ENCODE data around the gene RAD50. TPM values are rescaled to one million over a fixed set of nuclear protein-coding genes. Genes with fewer than 3 reads are reported as not detected.
"Not testable (repeated sequence)": the region's sequence is repeated elsewhere in the genome, so short reads cannot be mapped to it uniquely, and the experiment has no call there.

The RAD50 gene
- total and polyA plus RNA-seq, 5 experiments from 2014 or later: 12.0 to 36.1 (median 30.2) TPM

DNA sequence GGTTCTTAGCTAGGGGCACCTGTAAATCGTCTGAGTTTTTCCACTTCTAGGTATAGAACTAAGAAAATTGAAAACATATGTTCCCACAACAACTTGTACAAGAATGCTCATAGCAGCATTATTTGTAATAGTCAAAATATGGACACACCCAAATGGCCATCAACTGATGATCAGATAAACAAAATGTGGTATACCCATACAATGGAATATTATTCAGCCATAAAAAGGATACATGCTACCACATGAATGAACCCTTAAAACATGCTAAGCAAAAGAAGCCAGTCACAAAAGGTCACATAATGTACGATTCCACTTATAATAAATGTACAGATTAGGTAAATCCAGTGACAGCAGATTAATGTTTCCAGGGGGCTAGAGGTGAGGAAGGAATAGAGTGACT is 55.2 kb downstream of the RAD50 start:
- peaks cover 0 to 4% (median 0%) of the 10 kb centered on the region in 9 donors for H3K9me3 Mint-ChIP-seq
- ATAC-seq (no peak), DNase-seq (no peak)
- no peak overlapping the region for H3K27ac Mint-ChIP-seq
- POLR2A ChIA-PET: no interaction called here
- peaks cover 13 to 85% (median 39%) of the 10 kb centered on the region in 3 donors for H3K36me3 Mint-ChIP-seq
- no peaks in the 10 kb centered on the region for H3K4me1 Mint-ChIP-seq
- no peak overlapping the region for H3K4me3 Mint-ChIP-seq
- H3K27me3 Mint-ChIP-seq: no peaks in the 10 kb centered on the region

DNA sequence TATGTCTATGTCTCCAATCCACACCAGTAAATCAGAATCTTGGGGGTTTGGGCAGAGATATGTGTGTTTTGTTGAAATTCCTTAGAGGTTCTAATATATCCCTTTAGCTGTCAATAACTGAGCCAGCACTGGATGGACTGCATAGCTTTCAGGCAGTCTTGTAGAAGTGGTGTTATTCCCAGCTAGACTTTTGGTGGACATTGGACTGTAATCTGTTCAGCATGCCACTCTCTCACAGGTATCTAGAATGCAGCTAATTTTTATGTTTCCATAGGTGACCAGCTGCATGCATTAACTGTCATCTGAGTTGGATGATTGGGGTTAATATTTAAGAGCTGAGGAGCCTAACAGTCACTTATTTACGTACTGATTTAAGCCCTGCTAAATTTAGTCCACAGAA is 56.1 kb downstream of the RAD50 start:
- Mint-ChIP-seq H3K4me1 (no peaks in the 10 kb centered on the region), H3K27me3 (no peaks in the 10 kb centered on the region), H3K27ac (no peak overlapping the region), H3K36me3 (peaks cover 13 to 87% (median 44%) of the 10 kb centered on the region in 3 donors), H3K4me3 (no peak overlapping the region), H3K9me3 (peaks cover 0 to 4% (median 0%) of the 10 kb centered on the region in 9 donors)
- POLR2A ChIA-PET: no interaction called here
- DNase-seq (no peak), ATAC-seq (no peak)

DNA sequence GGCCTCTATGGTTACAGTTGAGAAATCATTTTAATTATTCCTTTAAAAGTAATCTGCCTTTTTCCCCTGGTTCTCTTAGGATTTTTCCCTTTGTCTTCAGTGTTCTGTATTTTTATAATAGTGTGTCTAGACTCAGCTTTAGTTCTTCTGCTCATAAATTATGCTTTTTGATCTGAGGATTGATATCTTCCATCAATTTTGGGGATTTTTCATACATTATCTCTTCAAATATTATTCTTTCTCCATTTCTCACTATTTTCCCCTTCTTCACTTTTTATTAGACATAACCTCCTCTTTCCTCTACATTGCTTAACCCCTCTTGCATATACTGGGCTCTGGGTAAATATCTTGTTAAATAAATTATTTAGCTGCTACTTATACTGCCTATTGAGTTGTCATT is 64.9 kb downstream of the RAD50 start:
- DNase-seq (no peak), ATAC-seq (no peak)
- H3K36me3 Mint-ChIP-seq: peaks cover 9 to 74% (median 42%) of the 10 kb centered on the region in 3 donors
- POLR2A ChIA-PET: no interaction called here
- no peak overlapping the region for H3K4me3 Mint-ChIP-seq
- no peaks in the 10 kb centered on the region for H3K9me3 Mint-ChIP-seq
- H3K4me1 Mint-ChIP-seq: no peaks in the 10 kb centered on the region
- no peak overlapping the region for H3K27ac Mint-ChIP-seq
- H3K27me3 Mint-ChIP-seq: no peaks in the 10 kb centered on the region

GRCh38 chr5:132622608-132623007 is 65.8 kb downstream of the RAD50 start:
- H3K27me3 Mint-ChIP-seq: no peaks in the 10 kb centered on the region
- POLR2A ChIA-PET: no interaction called here
- no peaks in the 10 kb centered on the region for H3K4me1 Mint-ChIP-seq
- H3K27ac Mint-ChIP-seq: peak overlapping the region in 1 of 10 donors; percentile 40
- ATAC-seq (no peak), DNase-seq (no peak)
- peaks cover 9 to 71% (median 37%) of the 10 kb centered on the region in 3 donors for H3K36me3 Mint-ChIP-seq
- no peak overlapping the region for H3K4me3 Mint-ChIP-seq
- no peaks in the 10 kb centered on the region for H3K9me3 Mint-ChIP-seq

- no peak overlapping the region for H3K4me3 Mint-ChIP-seq
- POLR2A ChIA-PET: no interaction called here
- peaks cover 4 to 68% (median 20%) of the 10 kb centered on the region in 3 donors for H3K36me3 Mint-ChIP-seq
- ATAC-seq (no peak), DNase-seq (no peak)
- no peaks in the 10 kb centered on the region for H3K9me3 Mint-ChIP-seq
- H3K27ac Mint-ChIP-seq: no peak overlapping the region
- H3K27me3 Mint-ChIP-seq: no peaks in the 10 kb centered on the region
- H3K4me1 Mint-ChIP-seq: peaks cover 0 to 5% (median 4%) of the 10 kb centered on the region in 4 donors
Observed at GRCh38 chr5:132627470-132627869, 70.7 kb downstream of the RAD50 start.

DNA sequence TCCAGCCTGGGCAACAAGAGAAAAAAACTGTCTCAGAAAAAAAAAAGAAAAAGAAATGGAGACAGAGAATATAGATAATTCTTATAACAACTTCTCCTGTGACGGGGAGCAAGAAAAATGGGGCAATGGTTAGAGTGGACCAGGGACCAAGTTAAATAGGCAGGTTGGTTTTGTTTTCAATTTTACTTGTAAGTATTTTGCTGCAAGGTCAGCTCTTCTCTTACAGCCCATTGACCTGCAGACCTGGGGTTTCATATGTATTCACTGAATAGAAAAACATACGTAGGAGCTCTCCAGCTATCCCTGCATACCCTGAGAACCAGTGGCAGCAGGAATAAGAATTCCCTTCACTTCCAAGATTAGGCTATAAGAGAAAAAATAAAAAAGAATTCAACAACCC is 72.0 kb downstream of the RAD50 start:
- POLR2A ChIA-PET: no interaction called here
- no peak overlapping the region for H3K4me3 Mint-ChIP-seq
- ATAC-seq (no peak), DNase-seq (no peak)
- no peaks in the 10 kb centered on the region for H3K27me3 Mint-ChIP-seq
- H3K4me1 Mint-ChIP-seq: peaks cover 0 to 5% (median 4%) of the 10 kb centered on the region in 4 donors
- no peaks in the 10 kb centered on the region for H3K9me3 Mint-ChIP-seq
- H3K27ac Mint-ChIP-seq: peak overlapping the region in 1 of 10 donors; percentile 30
- H3K36me3 Mint-ChIP-seq: peaks cover 4 to 62% (median 14%) of the 10 kb centered on the region in 3 donors

DNA sequence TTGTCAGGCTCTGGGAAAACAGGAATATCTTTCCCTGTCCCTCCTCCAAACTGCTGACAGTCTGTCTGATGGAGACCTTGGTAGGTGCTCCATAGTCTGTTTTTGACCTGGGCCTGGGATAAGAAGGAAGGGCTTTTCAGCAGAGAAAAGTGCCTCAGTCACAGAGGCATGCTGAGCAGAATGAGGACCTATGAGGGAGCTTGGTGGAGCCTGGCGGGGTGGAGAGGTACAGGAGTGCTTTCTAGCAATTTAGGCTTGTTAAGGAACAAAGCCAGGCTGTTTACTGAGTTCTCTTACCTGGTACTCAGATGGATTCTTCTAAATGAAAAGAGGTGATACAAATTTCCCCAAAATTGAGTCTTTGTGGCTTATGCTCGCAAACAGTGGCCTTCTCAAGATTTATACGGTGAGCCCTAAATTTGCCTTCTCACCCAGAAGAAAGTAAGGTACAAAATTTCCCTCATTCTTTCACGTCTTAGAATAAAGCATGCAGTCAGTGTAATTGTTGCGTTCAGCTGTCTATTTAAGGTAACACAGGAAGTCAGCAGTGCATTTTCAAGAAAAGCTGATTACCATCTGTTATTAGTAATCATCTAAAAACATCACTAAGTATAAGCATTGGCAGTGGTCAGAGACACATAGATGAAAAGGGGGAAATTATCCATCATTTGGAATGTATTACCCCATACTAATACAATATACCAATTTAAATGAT is 72.6 kb downstream of the RAD50 start:
- ATAC-seq: no peak
- Mint-ChIP-seq H3K9me3 (no peaks in the 10 kb centered on the region), H3K4me3 (no peak overlapping the region), H3K27ac (peak overlapping the region in 2 of 10 donors; percentile 18 to 30), H3K27me3 (no peaks in the 10 kb centered on the region), H3K4me1 (peaks cover 0 to 5% (median 4%) of the 10 kb centered on the region in 4 donors), H3K36me3 (peaks cover 4 to 64% (median 10%) of the 10 kb centered on the region in 3 donors)
- DNase-seq: no peak
- POLR2A ChIA-PET: no interaction called here

GRCh38 chr5:132633587-132633986 is 76.8 kb downstream of the RAD50 start:
- H3K4me3 Mint-ChIP-seq, H3K27me3 Mint-ChIP-seq, H3K4me1 Mint-ChIP-seq, ATAC-seq, H3K9me3 Mint-ChIP-seq, H3K27ac Mint-ChIP-seq, DNase-seq, POLR2A ChIA-PET: not testable (repeated sequence)
- peaks cover 0 to 74% (median 15%) of the 10 kb centered on the region in 3 donors for H3K36me3 Mint-ChIP-seq

- peaks cover 0 to 81% (median 14%) of the 10 kb centered on the region in 3 donors for H3K36me3 Mint-ChIP-seq
- ATAC-seq (no peak), DNase-seq (no peak)
- H3K27ac Mint-ChIP-seq: no peak overlapping the region
- no peaks in the 10 kb centered on the region for H3K27me3 Mint-ChIP-seq
- no peak overlapping the region for H3K4me3 Mint-ChIP-seq
- no peaks in the 10 kb centered on the region for H3K9me3 Mint-ChIP-seq
- peaks cover 0 to 6% (median 2%) of the 10 kb centered on the region in 4 donors for H3K4me1 Mint-ChIP-seq
- POLR2A ChIA-PET: no interaction called here
Observed at GRCh38 chr5:132635873-132636272, 79.1 kb downstream of the RAD50 start.

- DNase-seq (no peak), ATAC-seq (no peak)
- Mint-ChIP-seq H3K4me3 (no peak overlapping the region), H3K27me3 (no peaks in the 10 kb centered on the region), H3K27ac (no peak overlapping the region), H3K36me3 (peaks cover 0 to 80% (median 19%) of the 10 kb centered on the region in 3 donors), H3K4me1 (peaks cover 0 to 5% (median under 1%) of the 10 kb centered on the region in 4 donors), H3K9me3 (no peaks in the 10 kb centered on the region)
- POLR2A ChIA-PET: no interaction called here
Observed at GRCh38 chr5:132637241-132637640, 80.5 kb downstream of the RAD50 start.

GRCh38 chr5:132639706-132640130 is 82.9 kb downstream of the RAD50 start:
- H3K36me3 Mint-ChIP-seq: peaks cover 0 to 73% (median 25%) of the 10 kb centered on the region in 3 donors
- peaks cover 0 to 5% (median under 1%) of the 10 kb centered on the region in 4 donors for H3K4me1 Mint-ChIP-seq
- POLR2A ChIA-PET: no interaction called here
- H3K4me3 Mint-ChIP-seq: no peak overlapping the region
- H3K27ac Mint-ChIP-seq: no peak overlapping the region
- no peaks in the 10 kb centered on the region for H3K9me3 Mint-ChIP-seq
- no peaks in the 10 kb centered on the region for H3K27me3 Mint-ChIP-seq
- ATAC-seq: no peak
- no peak for DNase-seq

- H3K27me3 Mint-ChIP-seq: no peaks in the 10 kb centered on the region
- peaks cover 0 to 67% (median 28%) of the 10 kb centered on the region in 3 donors for H3K36me3 Mint-ChIP-seq
- H3K27ac Mint-ChIP-seq: no peak overlapping the region
- ATAC-seq (no peak), DNase-seq (no peak)
- POLR2A ChIA-PET: no interaction called here
- H3K9me3 Mint-ChIP-seq: no peaks in the 10 kb centered on the region
- H3K4me1 Mint-ChIP-seq: peaks cover 0 to 6% (median 2%) of the 10 kb centered on the region in 4 donors
- no peak overlapping the region for H3K4me3 Mint-ChIP-seq
Observed at GRCh38 chr5:132640613-132641012, 83.8 kb downstream of the RAD50 start.

- Mint-ChIP-seq H3K27me3 (no peaks in the 10 kb centered on the region), H3K4me1 (peaks cover 0 to 6% (median 2%) of the 10 kb centered on the region in 4 donors), H3K36me3 (peaks cover 0 to 64% (median 28%) of the 10 kb centered on the region in 3 donors), H3K27ac (no peak overlapping the region), H3K9me3 (peaks cover 0 to 2% (median 0%) of the 10 kb centered on the region in 9 donors), H3K4me3 (no peak overlapping the region)
- no peak for ATAC-seq
- POLR2A ChIA-PET: no interaction called here
- no peak for DNase-seq
Observed at GRCh38 chr5:132641241-132641723, 84.5 kb downstream of the RAD50 start.
